A673 (cell line): ENCODE data around the gene PPP1CB. TPM values are rescaled to one million over a fixed set of nuclear protein-coding genes. Genes with fewer than 3 reads are reported as not detected.
"Not testable (repeated sequence)": the region's sequence is repeated elsewhere in the genome, so short reads cannot be mapped to it uniquely, and the experiment has no call there.

ENCODE experiments used
- BruUV-seq: library from RNA; stranded (reverse); fragments of 400-500 nt; replicated peaks from 2 replicates; lab custom pipeline; 2021; lab: Mats Ljungman, UMichigan
- CTCF ChIA-PET: fragments of 300-600 bp; sonication (Branson Sonifier 250); formaldehyde crosslinking; loops from one replicate; lab custom pipeline; 2022; ENCODE audit warnings: antibody characterized with exemption; lab: Charles Lee
- POLR2A ChIA-PET: fragments of 300-600 bp; sonication (Branson Sonifier 250); formaldehyde crosslinking; loops from one replicate; lab custom pipeline; 2022; ENCODE audit warnings: antibody characterized with exemption; ENCODE audit not compliant: low non-redundant PET; lab: Charles Lee
- DNase-seq: peaks from one replicate; pipeline ENCODE4 v3.0.0-alpha.2; 2015; ENCODE audit warnings: low spot score
- H3K27ac ChIP-seq: fragments of 200-600 bp; sonication (generic); 2 replicates; pipeline ENCODE4 v1.5.1; 2016; ENCODE audit warnings: mixed run types, low read depth, mild to moderate bottlenecking, mixed read lengths, antibody characterized with exemption, low read length; ENCODE audit not compliant: poor library complexity, severe bottlenecking
- H3K27me3 ChIP-seq: fragments of 200-600 bp; sonication (generic); replicated peaks from 2 replicates; pipeline ENCODE4 v1.6.1; 2017; ENCODE audit warnings: mixed run types, low read depth, mild to moderate bottlenecking, mixed read lengths, antibody characterized with exemption, low read length; ENCODE audit not compliant: insufficient read depth, poor library complexity
- H3K36me3 ChIP-seq: fragments of 200-600 bp; sonication (generic); 2 replicates; pipeline ENCODE4 v1.6.1; 2016; ENCODE audit warnings: mixed run types, mild to moderate bottlenecking, mixed read lengths, antibody characterized with exemption, low read length; ENCODE audit not compliant: insufficient read depth, poor library complexity, severe bottlenecking
- H3K4me1 ChIP-seq: fragments of 200-600 bp; sonication (generic); 2 replicates; pipeline ENCODE4 v1.6.1; 2017; ENCODE audit warnings: mixed run types, mild to moderate bottlenecking, mixed read lengths, antibody characterized with exemption, low read length; ENCODE audit not compliant: insufficient read depth, poor library complexity, severe bottlenecking
- H3K4me3 ChIP-seq: fragments of 200-600 bp; sonication (generic); 2 replicates; pipeline ENCODE4 v1.5.1; 2016; ENCODE audit warnings: low read depth, mixed run types, mild to moderate bottlenecking, mixed read lengths, low read length; ENCODE audit not compliant: poor library complexity, severe bottlenecking
- H3K9me3 ChIP-seq: fragments of 200-600 bp; sonication (generic); 2 replicates; pipeline ENCODE4 v1.6.1; 2016; ENCODE audit warnings: mixed run types, low read depth, mild to moderate bottlenecking, mixed read lengths, antibody characterized with exemption, low read length; ENCODE audit not compliant: poor library complexity, severe bottlenecking
- CTCF ChIP-seq: fragments of 300-800, 200-600 bp; sonication (generic); conservative IDR thresholded peaks from 2 replicates; pipeline ENCODE4 v1.5.1; 2017; ENCODE audit warnings: low read depth, mild to moderate bottlenecking, antibody characterized with exemption, low read length, moderate library complexity, mixed read lengths
- EZH2 ChIP-seq: fragments of 200-600 bp; sonication (generic); IDR thresholded peaks from 2 replicates; pipeline ENCODE4 v1.6.1; 2017; ENCODE audit warnings: borderline replicate concordance, low read depth, mild to moderate bottlenecking, mixed read lengths, antibody characterized with exemption, low read length; ENCODE audit not compliant: poor library complexity, severe bottlenecking
- intact Hi-C: fragments of 100-400 bp; cut with micrococcal nuclease; formaldehyde crosslinking; loops from one replicate; pipeline ENCODE4 v1.10.0; 2022; ENCODE audit not compliant: unreplicated experiment
- total RNA-seq: library from RNA; stranded (reverse); gene quantifications from 2 replicates; pipeline ENCODE4 v1.2.3, GENCODE V29; 2021

Gene PPP1CB
- total RNA-seq, 1 experiment from 2014 or later: 181 TPM

GRCh38 chr2:28736034-28736433 is 15.6 kb upstream of the PPP1CB start:
- Histone ChIP-seq H3K27me3 (no peaks in the 10 kb centered on the region), H3K27ac (no peak overlapping the region), H3K9me3 (no peaks in the 10 kb centered on the region), H3K36me3 (no peaks in the 10 kb centered on the region), H3K4me1 (no peaks in the 10 kb centered on the region), H3K4me3 (no peak overlapping the region)
- ChIA-PET CTCF (no interaction called here), POLR2A (no interaction called here)
- DNase-seq: no peak
- no TSS peak for BruUV-seq
- TF ChIP-seq CTCF (no peak), EZH2 (no peak)
- intact Hi-C loops: no loop called here

- DNase-seq: no peak
- Histone ChIP-seq H3K9me3 (no peaks in the 10 kb centered on the region), H3K4me3 (no peak overlapping the region), H3K27me3 (no peaks in the 10 kb centered on the region), H3K36me3 (no peaks in the 10 kb centered on the region), H3K4me1 (no peaks in the 10 kb centered on the region), H3K27ac (no peak overlapping the region)
- intact Hi-C loops: no loop called here
- TF ChIP-seq EZH2: no peak
- POLR2A ChIA-PET: no interaction called here
- no TSS peak for BruUV-seq
- CTCF ChIA-PET: no interaction called here
Measured at GRCh38 chr2:28737655-28738054, 14.0 kb upstream of the PPP1CB start.

GRCh38 chr2:28742619-28743018 is 9.0 kb upstream of the PPP1CB start:
- CTCF ChIA-PET, H3K4me3 ChIP-seq, H3K4me1 ChIP-seq, H3K27me3 ChIP-seq, H3K27ac ChIP-seq, BruUV-seq, H3K36me3 ChIP-seq, POLR2A ChIA-PET, DNase-seq, intact Hi-C loops, H3K9me3 ChIP-seq: not testable (repeated sequence)

GRCh38 chr2:28745225-28745624 is 6.4 kb upstream of the PPP1CB start:
- ChIA-PET POLR2A (no interaction called here), CTCF (no interaction called here)
- Histone ChIP-seq H3K27me3 (no peaks in the 10 kb centered on the region), H3K9me3 (no peaks in the 10 kb centered on the region), H3K4me3 (no peak overlapping the region), H3K27ac (no peak overlapping the region), H3K4me1 (peaks cover under 1% of the 10 kb centered on the region), H3K36me3 (no peaks in the 10 kb centered on the region)
- TF ChIP-seq CTCF (no peak), EZH2 (no peak)
- intact Hi-C loops: no loop called here
- no peak for DNase-seq
- no TSS peak for BruUV-seq
